Transverse colon (tissue), 4 donors: ENCODE data around the gene SELE.

Experiments used
- CTCF ChIP-seq, 5 experiments: fragments of 200-600 bp in 3 of 5; fragments of 450-650 bp in 2 of 5; sonication (generic) in 3 of 5; IDR thresholded peaks; 1 replicate in 2 of 5; 2 replicates in 3 of 5; pipeline ENCODE4 v1.5.1; 2016 to 2017; ENCODE audit warnings: antibody characterized with exemption in 5 of 5, inconsistent platforms in 3 of 5, mild to moderate bottlenecking in 2 of 5, moderate library complexity in 1 of 5
- EP300 ChIP-seq: sonication (generic); formaldehyde crosslinking; IDR thresholded peaks from one replicate; pipeline ENCODE4 v1.6.1; 2017; ENCODE audit warnings: antibody characterized with exemption, low read depth
- POLR2A ChIP-seq: fragments of 450-650 bp; IDR thresholded peaks from one replicate; pipeline ENCODE4 v1.6.1; 2016; ENCODE audit warnings: antibody characterized with exemption, mild to moderate bottlenecking, moderate library complexity
- POLR2AphosphoS5 ChIP-seq, 3 donors: sonication (generic); formaldehyde crosslinking; IDR thresholded peaks; one replicate each; pipeline ENCODE4 v1.6.1; 2016; ENCODE audit warnings: antibody characterized with exemption in 3 of 3

- TF ChIP-seq EP300 (no peak), POLR2A (no peak), CTCF (IDR thresholded peaks at IDR 0.05) (no peak), POLR2AphosphoS5 (IDR thresholded peaks at IDR 0.05) (no peak)
These were observed 34.9 kb downstream of the SELE start for GRCh38 chr1:169698976-169699375.
